A549 (cell line): Measurements from ENCODE around the gene GSTA2.
"Not testable (repeated sequence)": the region's sequence is repeated elsewhere in the genome, so short reads cannot be mapped to it uniquely, and the experiment has no call there.

ENCODE experiments used
- CEBPB ChIP-seq, 2 experiments: fragments of >200 bp in 1 of 2; sonication (Bioruptor Twin) in 1 of 2; formaldehyde crosslinking in 1 of 2; IDR thresholded peaks; 2 replicates each; pipeline ENCODE4 v1.6.1; 2012 to 2016
- CHD2 ChIP-seq: fragments of 150-350 bp; IDR thresholded peaks from 2 replicates; pipeline ENCODE4 v1.6.1; 2014; ENCODE audit warnings: low read length; ENCODE audit not compliant: partially characterized antibody
- EP300 ChIP-seq, 2 experiments: fragments of >200 bp; sonication (Bioruptor Twin); formaldehyde crosslinking; IDR thresholded peaks; 2 replicates in 1 of 2; 3 replicates in 1 of 2; pipeline ENCODE4 v1.6.1; 2016 to 2017
- ESRRA ChIP-seq: fragments of 150-350 bp; IDR thresholded peaks from 2 replicates; pipeline ENCODE4 v1.6.1; 2014; ENCODE audit warnings: mild to moderate bottlenecking, low read length, borderline replicate concordance
- HDAC2 ChIP-seq: fragments of 200-600 bp; sonication (generic); IDR thresholded peaks from 2 replicates; pipeline ENCODE4 v1.6.1; 2016
- MAZ ChIP-seq: fragments of 150-350 bp; IDR thresholded peaks from 2 replicates; pipeline ENCODE4 v1.6.1; 2014; ENCODE audit warnings: antibody characterized with exemption, low read depth, low read length, borderline replicate concordance
- POLR2A ChIP-seq: IDR thresholded peaks from 2 replicates; pipeline ENCODE4 v1.6.1; 2012; ENCODE audit warnings: mild to moderate bottlenecking, low read length
- SMC3 ChIP-seq: fragments of >200 bp; sonication (Bioruptor Twin); formaldehyde crosslinking; IDR thresholded peaks from 3 replicates; pipeline ENCODE4 v1.6.1; 2018; ENCODE audit warnings: inconsistent platforms
- SREBF2 ChIP-seq: fragments of 450-650 bp; IDR thresholded peaks from 2 replicates; pipeline ENCODE4 v1.6.1; 2014; ENCODE audit warnings: mild to moderate bottlenecking, moderate library complexity
- ZC3H11A ChIP-seq: fragments of 450-650 bp; IDR thresholded peaks from 2 replicates; pipeline ENCODE4 v1.6.1; 2014; ENCODE audit warnings: antibody characterized with exemption, mild to moderate bottlenecking
- TF ChIP-seq, protein P1 (sequence below): fragments of >200 bp; sonication (Bioruptor Twin); formaldehyde crosslinking; IDR thresholded peaks from 3 replicates; pipeline ENCODE4 v1.5.1; 2016
- TF ChIP-seq, protein P2 (sequence below): fragments of 200-600 bp; sonication (generic); IDR thresholded peaks from 2 replicates; pipeline ENCODE4 v1.6.1; 2016; ENCODE audit warnings: antibody characterized with exemption, mild to moderate bottlenecking, moderate library complexity

DNA sequence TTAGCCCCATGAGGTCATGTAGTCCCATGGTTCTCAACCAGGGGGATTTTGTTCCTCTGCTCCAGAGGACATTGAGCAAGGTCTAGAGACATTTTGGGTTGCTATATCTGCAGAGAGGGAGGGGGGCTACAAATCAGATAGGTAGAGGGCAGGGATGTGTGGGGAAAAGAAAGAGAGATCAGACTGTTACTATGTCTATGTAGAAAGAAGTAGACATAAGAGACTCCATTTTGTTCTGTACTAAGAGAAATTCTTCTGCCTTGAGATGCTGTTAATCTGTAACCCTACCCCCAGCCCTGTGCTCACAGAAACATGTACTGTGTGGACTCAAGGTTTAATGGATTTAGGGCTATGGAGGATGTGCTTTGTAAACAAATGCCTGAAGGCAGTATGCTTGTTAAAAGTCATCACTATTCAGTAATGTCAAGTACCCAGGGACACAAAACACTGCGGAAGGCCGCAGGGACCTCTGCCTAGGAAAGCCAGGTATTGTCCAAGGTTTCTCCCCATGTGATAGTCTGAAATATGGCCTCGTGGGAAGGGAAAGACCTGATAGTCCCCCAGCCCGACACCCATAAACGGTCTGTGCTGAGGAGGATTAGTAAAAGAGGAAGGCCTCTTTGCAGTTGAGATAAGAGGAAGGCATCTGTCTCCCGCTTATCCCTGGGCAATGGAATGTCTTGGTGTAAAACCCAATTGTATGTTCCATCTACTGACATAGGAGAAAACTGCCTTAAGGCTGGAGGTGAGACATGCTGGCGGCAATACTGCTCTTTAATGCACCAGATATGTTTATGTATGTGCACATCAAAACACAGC lies 1.4 kb downstream of the GSTA2 start:
- TF ChIP-seq, protein P1, sequence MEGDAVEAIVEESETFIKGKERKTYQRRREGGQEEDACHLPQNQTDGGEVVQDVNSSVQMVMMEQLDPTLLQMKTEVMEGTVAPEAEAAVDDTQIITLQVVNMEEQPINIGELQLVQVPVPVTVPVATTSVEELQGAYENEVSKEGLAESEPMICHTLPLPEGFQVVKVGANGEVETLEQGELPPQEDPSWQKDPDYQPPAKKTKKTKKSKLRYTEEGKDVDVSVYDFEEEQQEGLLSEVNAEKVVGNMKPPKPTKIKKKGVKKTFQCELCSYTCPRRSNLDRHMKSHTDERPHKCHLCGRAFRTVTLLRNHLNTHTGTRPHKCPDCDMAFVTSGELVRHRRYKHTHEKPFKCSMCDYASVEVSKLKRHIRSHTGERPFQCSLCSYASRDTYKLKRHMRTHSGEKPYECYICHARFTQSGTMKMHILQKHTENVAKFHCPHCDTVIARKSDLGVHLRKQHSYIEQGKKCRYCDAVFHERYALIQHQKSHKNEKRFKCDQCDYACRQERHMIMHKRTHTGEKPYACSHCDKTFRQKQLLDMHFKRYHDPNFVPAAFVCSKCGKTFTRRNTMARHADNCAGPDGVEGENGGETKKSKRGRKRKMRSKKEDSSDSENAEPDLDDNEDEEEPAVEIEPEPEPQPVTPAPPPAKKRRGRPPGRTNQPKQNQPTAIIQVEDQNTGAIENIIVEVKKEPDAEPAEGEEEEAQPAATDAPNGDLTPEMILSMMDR = not testable (repeated sequence)
- TF ChIP-seq POLR2A; EP300 (IDR thresholded peaks at IDR 0.05); CHD2; CEBPB (IDR thresholded peaks at IDR 0.05); MAZ; HDAC2; SMC3; SREBF2; ESRRA; ZC3H11A: not testable (repeated sequence)
- TF ChIP-seq, protein P2, sequence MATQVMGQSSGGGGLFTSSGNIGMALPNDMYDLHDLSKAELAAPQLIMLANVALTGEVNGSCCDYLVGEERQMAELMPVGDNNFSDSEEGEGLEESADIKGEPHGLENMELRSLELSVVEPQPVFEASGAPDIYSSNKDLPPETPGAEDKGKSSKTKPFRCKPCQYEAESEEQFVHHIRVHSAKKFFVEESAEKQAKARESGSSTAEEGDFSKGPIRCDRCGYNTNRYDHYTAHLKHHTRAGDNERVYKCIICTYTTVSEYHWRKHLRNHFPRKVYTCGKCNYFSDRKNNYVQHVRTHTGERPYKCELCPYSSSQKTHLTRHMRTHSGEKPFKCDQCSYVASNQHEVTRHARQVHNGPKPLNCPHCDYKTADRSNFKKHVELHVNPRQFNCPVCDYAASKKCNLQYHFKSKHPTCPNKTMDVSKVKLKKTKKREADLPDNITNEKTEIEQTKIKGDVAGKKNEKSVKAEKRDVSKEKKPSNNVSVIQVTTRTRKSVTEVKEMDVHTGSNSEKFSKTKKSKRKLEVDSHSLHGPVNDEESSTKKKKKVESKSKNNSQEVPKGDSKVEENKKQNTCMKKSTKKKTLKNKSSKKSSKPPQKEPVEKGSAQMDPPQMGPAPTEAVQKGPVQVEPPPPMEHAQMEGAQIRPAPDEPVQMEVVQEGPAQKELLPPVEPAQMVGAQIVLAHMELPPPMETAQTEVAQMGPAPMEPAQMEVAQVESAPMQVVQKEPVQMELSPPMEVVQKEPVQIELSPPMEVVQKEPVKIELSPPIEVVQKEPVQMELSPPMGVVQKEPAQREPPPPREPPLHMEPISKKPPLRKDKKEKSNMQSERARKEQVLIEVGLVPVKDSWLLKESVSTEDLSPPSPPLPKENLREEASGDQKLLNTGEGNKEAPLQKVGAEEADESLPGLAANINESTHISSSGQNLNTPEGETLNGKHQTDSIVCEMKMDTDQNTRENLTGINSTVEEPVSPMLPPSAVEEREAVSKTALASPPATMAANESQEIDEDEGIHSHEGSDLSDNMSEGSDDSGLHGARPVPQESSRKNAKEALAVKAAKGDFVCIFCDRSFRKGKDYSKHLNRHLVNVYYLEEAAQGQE = not testable (repeated sequence)
